ENCODE results near the gene SLC10A2. TPM values are rescaled to one million over a fixed set of nuclear protein-coding genes. Genes with fewer than 3 reads are reported as not detected.
"Not testable (repeated sequence)": the region's sequence is repeated elsewhere in the genome, so short reads cannot be mapped to it uniquely, and the experiment has no call there.

The SLC10A2 gene
- total RNA-seq (not detected), polyA plus RNA-seq (not detected)
- long read RNA-seq, donor 1 = 0 reads
- long read RNA-seq, donor 2 = 0 reads
- long read RNA-seq, donor 3 = 0 reads

- intact Hi-C loops (cut with DNase I) = no loop called here
- no peaks in the 10 kb centered on the region for H3K27me3 ChIP-seq
- H3K4me3 ChIP-seq = no peak within 1 kb of the TSS
- H3K27ac ChIP-seq = no peak within 1 kb of the TSS
- no peaks in the 10 kb centered on the region for H3K4me1 ChIP-seq
- TF ChIP-seq CTCF (IDR thresholded peaks at IDR 0.05) = no peak
- no peak for TF ChIP-seq POLR2A (IDR thresholded peaks at IDR 0.05)
- no peak for DNase-seq
- H3K9me3 ChIP-seq = no peaks in the 10 kb centered on the region
- no peak for ATAC-seq
- WGBS, 4 donors = 75 to 81% (median 77%) methylated on average over 9 of the region's 9 CpGs
- H3K36me3 ChIP-seq = no peaks in the 10 kb centered on the region
These were observed at the start of gene SLC10A2 for GRCh38 chr13:103066079-103066780. Gene SLC10A2, minus strand, starts transcription at chr13:103066417. Its CDS starts 168 bp downstream, at chr13:103066249.

- ATAC-seq (no peak), DNase-seq (no peak)
- Histone ChIP-seq H3K36me3 (no peaks in the 10 kb centered on the region), H3K4me3 (no peak overlapping the region), H3K27me3 (no peaks in the 10 kb centered on the region), H3K9me3 (peaks cover 0 to 7% (median 0%) of the 10 kb centered on the region in 12 donors), H3K27ac (no peak overlapping the region), H3K4me1 (no peaks in the 10 kb centered on the region)
- intact Hi-C loops (cut with DNase I) = no loop called here
- 46 to 51% (median 46%) methylated on average over 3 of the region's 3 CpGs for WGBS, 4 donors
- no peak for TF ChIP-seq POLR2A (IDR thresholded peaks at IDR 0.05)
- TF ChIP-seq CTCF (IDR thresholded peaks at IDR 0.05) = no peak
These were observed 41.4 kb upstream of the SLC10A2 start for GRCh38 chr13:103107580-103107979.

GRCh38 chr13:103104340-103104739 lies 38.1 kb upstream of the SLC10A2 start:
- Histone ChIP-seq H3K27ac (no peak overlapping the region), H3K4me1 (peaks cover 0 to 6% (median 0%) of the 10 kb centered on the region in 12 donors), H3K27me3 (no peaks in the 10 kb centered on the region), H3K4me3 (no peak overlapping the region), H3K36me3 (no peaks in the 10 kb centered on the region), H3K9me3 (peaks cover 0 to 7% (median 0%) of the 10 kb centered on the region in 12 donors)
- no peak for TF ChIP-seq CTCF (IDR thresholded peaks at IDR 0.05)
- no peak for TF ChIP-seq POLR2A (IDR thresholded peaks at IDR 0.05)
- ATAC-seq (no peak), DNase-seq (no peak)
- WGBS, 4 donors = 70 to 77% (median 73%) methylated on average over 5 of the region's 5 CpGs
- intact Hi-C loops (cut with DNase I) = no loop called here

- H3K4me1 ChIP-seq; H3K27me3 ChIP-seq; H3K4me3 ChIP-seq; H3K27ac ChIP-seq; H3K9me3 ChIP-seq; DNase-seq; ATAC-seq; intact Hi-C loops (cut with DNase I); H3K36me3 ChIP-seq: not testable (repeated sequence)
- 83 to 94% (median 92%) methylated on average over 6 of the region's 6 CpGs for WGBS, 4 donors
These were observed 37.2 kb upstream of the SLC10A2 start for GRCh38 chr13:103103456-103103855.

Data from heart left ventricle (tissue), 16 donors.